Forelimb muscle (tissue), 1 donor: ENCODE data around the gene ASB15. TPM values are rescaled to one million over a fixed set of nuclear protein-coding genes. Genes with fewer than 3 reads are reported as not detected.
"Not testable (repeated sequence)": the region's sequence is repeated elsewhere in the genome, so short reads cannot be mapped to it uniquely, and the experiment has no call there.

Source experiments
- DNase-seq: peaks from one replicate; pipeline ENCODE4 v3.0.0-alpha.2; 2013; ENCODE audit warnings: low read depth
- polyA plus RNA-seq: library from polyadenylated mRNA; unstranded; fragments of 120-200 nt; gene quantifications from one replicate; pipeline ENCODE4 v1.2.1, GENCODE V29; 2013; ENCODE audit not compliant: insufficient read length

Gene ASB15
- 5.6 TPM for polyA plus RNA-seq

DNA sequence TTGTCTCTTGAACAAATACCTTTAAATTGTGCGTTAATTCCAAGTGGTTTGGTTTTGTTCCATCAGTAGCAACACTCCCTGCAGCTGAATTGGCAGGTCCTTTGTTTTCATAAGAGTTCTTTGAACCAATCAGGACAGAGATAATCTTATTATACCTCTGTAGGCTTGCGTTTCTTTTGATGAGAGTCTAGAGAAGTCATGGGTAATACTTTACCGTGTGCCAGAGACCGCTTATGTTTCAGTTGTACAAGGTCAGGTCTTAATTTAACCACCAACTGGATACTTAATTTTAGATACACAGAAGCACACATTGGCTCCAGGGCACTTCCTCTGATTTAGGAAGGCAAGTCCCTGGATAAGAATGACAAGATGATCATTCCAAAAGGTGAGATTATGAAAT, at the start of gene ASB15:
TSS of gene ASB15 (plus strand) at position 292 of the 400 bp plus-strand sequence. CDS start 12,682 bp downstream, outside the sequence.
- DNase-seq: no peak

- DNase-seq: not testable (repeated sequence)
These were observed 49.5 kb upstream of the ASB15 start for GRCh38 chr7:123552134-123552533.

DNA sequence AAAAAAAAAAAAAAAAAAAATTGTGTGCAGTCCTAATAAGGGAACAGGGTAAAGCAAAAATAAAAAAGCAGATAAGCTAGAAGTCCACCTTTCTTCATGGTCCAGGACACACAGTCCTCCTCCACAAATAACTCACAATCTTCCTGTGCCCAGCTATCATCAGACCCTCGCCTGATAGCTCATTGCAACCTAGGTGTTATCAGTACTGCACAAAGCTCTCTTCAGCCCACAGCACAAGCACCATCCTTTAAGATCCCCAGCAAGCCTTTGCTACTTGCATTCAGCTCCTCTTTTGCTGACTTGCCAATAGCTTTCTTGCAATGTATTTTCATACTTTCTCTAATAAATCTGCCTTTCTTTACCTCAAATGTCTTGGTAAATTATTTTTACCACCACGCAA, 49.0 kb upstream of the ASB15 start:
- no peak for DNase-seq

DNA sequence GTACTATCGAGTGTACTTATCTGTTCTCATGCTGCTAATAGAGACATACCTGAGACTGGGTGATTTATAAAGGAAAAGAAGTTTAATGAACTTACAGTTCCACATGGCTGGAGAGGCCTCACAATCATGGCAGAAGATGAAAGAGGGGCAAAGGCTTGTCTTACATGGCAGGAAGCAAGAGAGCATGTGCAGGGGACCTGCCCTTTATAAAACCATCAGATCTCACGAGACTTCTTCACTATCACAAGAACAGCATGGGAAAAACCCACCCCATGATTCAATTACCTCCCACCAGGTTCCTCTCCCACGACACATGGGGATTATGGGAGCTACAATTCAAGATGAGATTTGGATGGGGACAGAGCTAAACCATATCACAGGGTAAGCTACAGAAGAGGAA, 48.5 kb upstream of the ASB15 start:
- DNase-seq: no peak

DNA sequence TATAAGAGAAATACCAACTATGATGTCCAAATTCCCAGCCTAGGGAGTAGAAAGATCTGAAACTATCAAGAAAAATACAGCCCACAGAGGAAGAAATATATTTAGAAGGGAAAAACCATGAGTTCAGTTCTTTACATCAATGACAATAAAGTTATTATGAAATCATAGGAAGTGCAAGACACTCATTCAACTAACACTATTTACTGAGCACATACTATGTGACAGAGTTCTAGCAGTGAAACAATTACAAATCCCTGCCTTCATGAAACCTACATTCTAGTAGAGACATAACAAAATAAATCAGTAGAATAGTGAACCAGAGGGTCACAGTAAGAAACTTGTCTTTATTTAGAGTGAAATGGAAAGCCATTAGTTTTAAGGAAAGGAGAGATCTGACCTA, 46.1 kb upstream of the ASB15 start:
- DNase-seq: no peak

DNA sequence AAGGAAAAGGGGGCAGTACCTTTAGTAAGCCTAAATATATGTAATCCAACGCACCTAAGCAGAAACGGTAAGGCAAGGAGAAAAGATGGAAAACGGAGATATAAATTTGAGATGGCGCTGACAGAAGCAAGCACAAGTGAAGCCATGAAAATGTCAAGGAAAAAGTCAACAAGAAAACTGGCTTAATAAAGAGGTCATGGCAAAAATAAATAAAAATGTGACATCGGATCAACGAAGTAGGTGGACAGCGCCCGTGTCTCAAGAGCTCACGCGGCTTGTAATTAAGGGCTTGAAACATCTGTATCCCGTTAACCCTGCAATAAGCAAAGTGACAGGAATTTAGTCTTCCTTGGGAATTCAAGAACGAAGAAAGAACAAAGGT, 44.6 kb upstream of the ASB15 start:
- DNase-seq: no peak

- peak; percentile 99 for DNase-seq
These were observed 44.0 kb upstream of the ASB15 start, which contains the start of gene NDUFA5 for GRCh38 chr7:123557398-123558288. Gene NDUFA5 (minus strand): TSS chr7:123557818. CDS start chr7:123557795, 23 bp downstream.

DNA sequence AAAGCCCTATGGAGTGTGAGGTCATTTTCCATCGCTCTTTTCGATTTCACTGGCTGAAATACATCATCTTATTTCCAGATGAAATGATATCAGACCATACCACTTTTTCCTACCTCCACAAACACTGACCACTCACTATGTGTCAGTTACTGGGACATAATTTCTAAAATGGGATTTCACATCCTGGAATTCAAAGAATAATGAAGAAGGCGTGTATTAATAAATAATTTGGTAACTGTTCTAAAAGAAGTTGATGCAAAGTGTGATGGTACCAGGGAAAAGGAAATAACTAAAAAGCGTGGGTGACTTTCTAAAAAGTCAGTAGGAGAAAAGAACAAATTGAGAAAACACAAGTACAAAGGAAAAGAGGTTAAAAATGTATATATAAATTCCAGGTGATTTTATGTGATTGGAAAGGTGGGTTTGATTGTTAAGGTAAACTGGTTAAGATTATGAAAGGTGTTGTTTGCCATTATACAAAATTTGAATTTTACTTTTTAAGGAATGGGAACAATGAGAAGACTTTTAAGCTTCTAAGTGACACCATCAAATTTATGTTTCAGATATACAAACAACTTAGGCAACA, 43.2 kb upstream of the ASB15 start:
- no peak for DNase-seq

DNA sequence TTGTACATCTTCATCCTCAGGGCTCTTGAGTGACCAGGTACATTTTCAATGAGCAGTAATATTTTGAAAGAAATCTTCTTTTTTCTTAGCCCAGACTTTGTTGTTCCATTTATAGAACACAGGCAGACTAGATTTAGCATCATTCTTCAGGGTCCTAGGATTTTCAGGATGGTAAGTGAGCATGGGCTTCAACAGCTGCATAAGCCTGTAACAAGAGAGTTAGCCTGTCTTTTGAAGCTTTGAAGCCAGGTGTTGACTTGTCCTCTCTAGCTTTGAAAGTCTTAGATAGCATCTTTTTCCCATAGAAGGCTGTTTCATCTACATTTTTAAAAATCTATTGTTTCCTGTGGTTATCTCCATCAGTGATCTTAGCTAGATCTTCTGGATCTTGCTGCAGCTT, 39.5 kb upstream of the ASB15 start:
- no peak for DNase-seq

DNA sequence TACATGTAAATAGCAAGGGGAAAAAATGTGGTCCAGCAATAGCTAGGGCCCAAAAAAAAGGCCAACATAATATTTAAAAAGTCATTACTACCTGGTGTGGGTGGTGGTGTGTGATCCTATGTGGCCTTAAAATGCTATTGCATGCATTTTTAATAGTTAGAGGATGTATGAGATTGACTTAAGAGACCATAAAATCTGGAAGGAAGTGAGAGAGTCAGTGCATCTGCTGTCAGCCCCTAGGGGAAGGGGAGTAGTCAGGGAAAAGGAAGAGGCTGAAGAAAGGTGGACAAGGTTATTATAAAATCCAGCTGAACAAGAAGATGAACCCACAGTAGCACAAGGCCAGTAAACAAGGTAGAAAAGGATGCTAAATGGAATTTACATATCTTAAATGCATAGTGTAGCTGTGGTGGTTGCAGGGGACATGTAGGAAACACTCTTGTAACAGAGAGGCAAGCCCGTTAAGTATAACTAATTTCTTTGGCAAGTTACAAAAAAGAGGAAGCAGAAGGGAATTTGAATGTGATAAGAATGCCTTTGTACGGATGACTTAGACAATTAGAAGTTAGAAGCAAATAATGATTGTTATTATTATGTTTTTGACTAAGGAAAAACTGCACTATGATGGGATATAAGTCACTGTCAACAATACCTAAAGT, 32.1 kb upstream of the ASB15 start:
- DNase-seq: no peak

DNA sequence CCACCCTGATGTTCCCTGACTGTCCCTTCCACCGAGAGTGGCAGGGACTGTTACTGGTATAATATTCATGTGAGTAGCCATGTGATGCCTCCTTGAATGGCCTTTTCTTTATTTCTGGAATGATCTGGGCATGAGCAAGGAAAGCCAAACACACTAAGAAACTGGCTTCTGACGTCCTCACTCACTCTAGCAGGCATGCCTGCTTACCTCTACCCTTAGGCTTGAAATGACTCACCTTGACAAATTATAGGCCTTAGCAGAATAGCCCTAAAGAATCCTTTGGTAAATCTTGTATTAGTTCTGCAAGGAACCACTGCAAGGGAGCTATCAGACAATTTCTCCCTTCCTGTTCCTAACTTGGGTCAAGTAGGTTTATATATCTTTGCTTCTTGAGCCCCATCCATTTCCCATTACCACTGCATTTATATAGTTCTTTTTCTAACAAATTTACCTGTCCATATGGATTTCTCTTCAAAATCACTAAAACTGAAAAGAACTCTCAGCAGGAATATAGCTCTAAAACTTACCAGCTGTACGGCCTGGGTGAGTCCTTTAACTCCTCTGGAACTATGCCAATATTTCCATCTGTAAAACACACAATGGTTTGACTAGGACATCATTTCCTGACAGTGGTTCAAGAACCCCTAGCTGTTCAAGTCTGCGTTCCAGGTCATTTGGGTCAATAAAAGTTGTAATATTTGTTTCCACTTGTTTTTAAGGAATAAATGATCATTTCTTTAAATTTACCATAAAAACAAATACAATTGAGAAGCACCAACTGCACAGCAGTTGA, 31.0 kb upstream of the ASB15 start:
- DNase-seq: no peak

- no peak for DNase-seq
These were observed 30.4 kb upstream of the ASB15 start for GRCh38 chr7:123571187-123571586.

- no peak for DNase-seq
These were observed 29.9 kb upstream of the ASB15 start for GRCh38 chr7:123571684-123572083.

GRCh38 chr7:123573341-123573740, 28.3 kb upstream of the ASB15 start:
- DNase-seq: no peak

- DNase-seq: no peak
These were observed 27.6 kb upstream of the ASB15 start for GRCh38 chr7:123573896-123574467.

- no peak for DNase-seq
These were observed 22.2 kb upstream of the ASB15 start for GRCh38 chr7:123579416-123579815.

GRCh38 chr7:123580406-123581161, 21.0 kb upstream of the ASB15 start:
- DNase-seq: no peak

- DNase-seq: no peak
These were observed 20.5 kb upstream of the ASB15 start for GRCh38 chr7:123581162-123581459.

GRCh38 chr7:123583821-123584220, 17.8 kb upstream of the ASB15 start:
- no peak for DNase-seq

- no peak for DNase-seq
These were observed 13.2 kb upstream of the ASB15 start for GRCh38 chr7:123588376-123588775.

- no peak for DNase-seq
These were observed 6.8 kb upstream of the ASB15 start for GRCh38 chr7:123594813-123595241.
